Measurements from ENCODE around the gene CLSTN2.

Gene CLSTN2

GRCh38 chr3:140055092-140055791, 120.3 kb downstream of the CLSTN2 start:
- DNase-seq = no peak

GRCh38 chr3:140056047-140056446, 121.1 kb downstream of the CLSTN2 start:
- DNase-seq = no peak

GRCh38 chr3:140061211-140061610, 126.2 kb downstream of the CLSTN2 start:
- no peak for DNase-seq

GRCh38 chr3:140062461-140062860, 127.5 kb downstream of the CLSTN2 start:
- DNase-seq = no peak

- DNase-seq = no peak
These were observed 132.5 kb downstream of the CLSTN2 start for GRCh38 chr3:140067487-140067886.

- no peak for DNase-seq
These were observed 133.6 kb downstream of the CLSTN2 start for GRCh38 chr3:140068494-140069017.

GRCh38 chr3:140073278-140074045, 138.5 kb downstream of the CLSTN2 start:
- no peak for DNase-seq

GRCh38 chr3:140076552-140076951, 141.6 kb downstream of the CLSTN2 start:
- DNase-seq = no peak

- DNase-seq = no peak
These were observed 142.4 kb downstream of the CLSTN2 start for GRCh38 chr3:140077406-140077805.

GRCh38 chr3:140078343-140078742, 143.4 kb downstream of the CLSTN2 start:
- no peak for DNase-seq

- no peak for DNase-seq
These were observed 144.0 kb downstream of the CLSTN2 start for GRCh38 chr3:140078940-140079339.

- DNase-seq = no peak
These were observed 146.9 kb downstream of the CLSTN2 start for GRCh38 chr3:140081887-140082286.

GRCh38 chr3:140085001-140085400, 150.0 kb downstream of the CLSTN2 start:
- no peak for DNase-seq

GRCh38 chr3:140086642-140087041, 151.7 kb downstream of the CLSTN2 start:
- no peak for DNase-seq

- DNase-seq = no peak
These were observed 153.1 kb downstream of the CLSTN2 start for GRCh38 chr3:140088058-140088457.

- no peak for DNase-seq
These were observed 153.5 kb downstream of the CLSTN2 start for GRCh38 chr3:140088513-140088912.

GRCh38 chr3:140089403-140090072, 154.6 kb downstream of the CLSTN2 start:
- DNase-seq = no peak

- no peak for DNase-seq
These were observed 156.2 kb downstream of the CLSTN2 start for GRCh38 chr3:140091143-140091542.

- no peak for DNase-seq
These were observed 158.0 kb downstream of the CLSTN2 start for GRCh38 chr3:140092848-140093536.

GRCh38 chr3:140093742-140094141, 158.8 kb downstream of the CLSTN2 start:
- DNase-seq = no peak

GRCh38 chr3:140094487-140094886, 159.5 kb downstream of the CLSTN2 start:
- no peak for DNase-seq

GRCh38 chr3:140096037-140096436, 161.1 kb downstream of the CLSTN2 start:
- DNase-seq = no peak

All from activated naive CD4-positive, alpha-beta T cell (primary cell).